ENCODE data around the gene SPATA20.

GRCh38 chr17:50531428-50532025 is 15.4 kb upstream of the SPATA20 start:
- TF ChIP-seq CTCF (IDR thresholded peaks at IDR 0.05) (no peak), EZH2 (IDR thresholded peaks at IDR 0.05) (no peak)

Data from neural progenitor cell (in vitro differentiated cells).